HT1080 (cell line): ENCODE data around the gene FBH1. TPM values are rescaled to one million over a fixed set of nuclear protein-coding genes. Genes with fewer than 3 reads are reported as not detected.
A peak's percentile ranks its signal among the peaks of the same experiment; 100 is the strongest.

Experiments
- DNase-seq: peaks from one replicate; pipeline ENCODE4 v3.0.0-alpha.2; 2015; ENCODE audit warnings: low read depth
- total RNA-seq: library from RNA; depleted of rRNA; stranded (reverse); fragments of >200 nt; shearing (Covaris generic); gene quantifications from 2 replicates; pipeline ENCODE4 v1.2.3, GENCODE V29; 2014; rRNA removed

FBH1 gene
- total RNA-seq, 1 experiment from 2014 or later, result 77.0 TPM

DNA sequence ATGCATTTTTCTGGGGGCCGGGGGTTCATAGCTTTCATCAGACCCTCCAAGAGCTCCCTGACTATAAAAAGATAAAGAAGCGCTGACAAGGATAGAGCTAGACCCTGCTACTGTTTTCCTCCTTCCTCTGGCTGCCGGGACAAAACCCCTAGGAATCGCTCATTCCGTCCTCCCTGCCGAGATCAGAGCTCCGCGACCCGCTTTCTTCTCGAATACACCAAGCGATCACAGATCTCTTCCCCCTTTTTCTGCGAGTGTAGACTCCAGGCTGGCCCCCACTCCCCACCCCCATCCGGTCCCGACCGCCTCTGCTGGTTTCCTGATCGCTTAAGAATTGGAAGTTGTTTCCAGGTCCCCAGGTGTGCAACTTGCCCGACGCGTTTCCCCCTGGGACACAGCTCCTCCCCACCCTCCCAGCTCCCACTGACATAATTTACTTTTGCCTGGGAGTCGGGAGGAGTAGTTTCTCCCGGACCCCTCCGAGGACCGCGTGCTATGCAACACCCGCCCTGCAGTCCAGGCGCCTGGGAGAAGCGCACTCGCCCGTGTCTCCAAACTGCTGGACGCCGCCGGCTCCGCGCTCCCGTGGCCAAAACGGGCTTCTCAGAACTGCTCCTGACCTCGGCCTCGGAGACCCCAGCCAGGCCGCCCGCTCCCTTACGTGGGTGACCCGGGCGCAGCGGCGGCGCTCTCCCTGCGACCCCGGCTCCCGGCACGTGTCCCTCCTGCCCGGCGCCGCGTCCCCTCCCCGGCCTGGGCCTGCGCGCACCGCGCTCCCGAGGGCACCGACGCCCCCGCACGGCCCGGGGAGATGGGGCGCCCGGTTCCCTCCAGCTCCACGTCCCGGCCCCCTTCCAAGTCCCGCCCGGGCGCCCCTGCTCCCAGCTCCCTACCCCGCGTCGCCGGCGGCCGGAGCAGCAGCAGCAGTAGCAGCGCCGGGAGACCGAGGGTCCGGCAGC lies 86.7 kb downstream of the FBH1 start:
- DNase-seq, result peak; percentile 42

DNA sequence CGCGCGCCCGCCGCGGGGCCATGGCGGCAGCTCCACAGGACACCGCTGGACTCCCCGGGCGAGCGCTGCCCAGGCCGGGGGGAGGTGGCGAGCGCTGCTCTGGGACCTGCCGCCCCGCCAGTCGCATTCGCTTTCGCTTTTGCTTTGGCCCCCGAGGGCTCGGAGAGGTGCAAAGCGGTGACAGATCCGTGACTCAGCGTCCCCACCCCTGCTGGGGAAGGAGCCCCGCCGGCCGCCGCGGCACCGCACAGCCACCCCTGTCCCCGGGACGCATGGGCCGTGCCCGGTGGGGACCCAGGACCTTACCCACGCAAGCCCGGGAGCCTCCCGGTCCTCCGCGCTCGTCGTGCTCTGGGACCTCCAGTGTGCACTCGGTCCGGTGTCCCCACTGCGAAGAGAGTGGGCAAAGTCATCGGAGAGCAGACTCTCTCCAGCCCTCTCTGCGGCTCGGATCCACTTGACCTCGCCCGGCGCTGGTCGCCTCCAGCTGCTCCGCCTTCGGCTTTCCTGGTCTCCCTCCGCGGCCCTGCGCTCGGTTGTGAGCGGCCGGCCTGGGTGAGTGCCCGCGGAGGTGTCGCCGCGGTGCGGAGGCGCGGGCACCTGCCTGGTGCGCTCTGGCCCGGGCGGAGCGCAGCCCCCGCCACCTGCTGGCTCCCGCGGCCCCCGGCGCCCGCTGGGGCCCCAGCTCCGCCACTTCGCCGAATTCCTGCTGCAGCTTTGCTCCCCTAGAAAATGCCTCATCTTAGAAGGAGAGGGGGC lies 87.6 kb downstream of the FBH1 start, which contains the start of gene IL15RA:
TSS of gene IL15RA (minus strand) at position 73 of the 759 bp plus-strand sequence. CDS start at position 22, 51 bp downstream.
- DNase-seq, result peak; percentile 72

DNA sequence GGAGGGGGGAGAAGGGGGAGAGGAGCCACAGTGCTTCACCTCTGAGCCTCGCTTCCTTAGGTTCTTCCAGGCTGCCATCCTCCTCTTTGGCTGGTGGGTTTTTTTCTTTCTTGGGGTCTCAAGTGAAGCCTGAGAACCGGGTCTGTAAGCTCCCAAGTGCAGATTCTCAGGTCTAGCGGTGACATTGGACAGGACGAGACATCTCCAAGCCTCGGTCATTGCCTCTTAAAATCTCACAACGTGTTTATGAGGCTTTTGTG lies 88.1 kb downstream of the FBH1 start:
- DNase-seq, result no peak

DNA sequence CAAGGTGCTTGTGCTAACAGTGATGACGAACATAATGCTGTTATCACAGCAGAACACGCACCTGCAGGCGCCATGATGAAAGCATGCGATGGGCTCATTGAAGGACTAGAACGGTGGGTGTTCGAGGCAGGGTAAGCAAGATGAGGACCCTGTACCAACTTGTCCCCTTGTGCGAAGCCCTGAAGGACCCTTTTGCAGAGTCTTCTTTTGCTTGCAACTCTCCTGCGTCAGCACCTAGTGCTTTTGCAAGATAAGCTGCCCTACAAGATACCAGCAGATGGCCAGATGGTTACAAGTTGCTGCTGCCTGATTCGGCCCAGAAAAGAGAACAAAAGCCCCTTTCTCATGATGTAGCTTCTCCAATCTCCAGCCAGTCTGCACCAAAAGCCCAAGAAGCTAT lies 91.5 kb downstream of the FBH1 start:
- no peak for DNase-seq

DNA sequence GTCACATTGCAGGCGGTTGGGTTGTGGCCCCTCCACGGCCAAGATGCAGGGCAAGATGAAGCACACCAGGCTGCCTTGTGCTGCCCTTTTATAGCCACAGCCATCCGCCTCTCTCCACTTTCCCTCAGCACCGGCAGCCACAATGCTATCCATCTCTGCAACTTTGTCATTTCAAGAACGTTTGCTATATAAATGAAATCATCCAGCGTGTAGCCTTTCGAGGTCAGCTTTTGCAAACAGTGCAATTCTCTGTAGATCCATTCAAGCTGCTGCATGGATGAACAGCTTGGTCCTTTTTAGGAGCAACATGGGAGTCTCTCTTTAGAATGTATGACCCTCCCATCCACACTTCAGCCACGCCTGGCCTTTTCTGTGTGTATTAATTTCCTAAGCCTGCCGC lies 93.7 kb downstream of the FBH1 start:
- no peak for DNase-seq

DNA sequence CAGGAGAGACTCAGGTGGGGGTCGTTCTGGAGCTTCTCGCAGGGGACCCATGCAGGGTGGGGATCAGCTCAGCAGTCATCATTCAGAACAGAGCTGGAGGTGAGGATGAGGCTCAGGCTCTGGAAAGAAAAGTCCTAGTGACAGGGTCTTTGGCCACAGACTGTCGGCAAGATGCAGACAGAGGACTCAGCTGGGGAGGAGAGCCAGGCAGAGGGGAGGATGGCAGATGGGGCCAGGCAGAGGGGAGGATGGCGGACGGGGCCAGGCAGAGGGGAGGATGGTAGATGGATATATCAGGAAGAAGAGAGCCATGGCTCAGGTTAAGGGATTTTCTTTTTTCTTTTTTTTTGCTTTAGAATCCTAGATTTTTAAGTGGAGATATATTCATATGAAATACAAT lies 95.0 kb downstream of the FBH1 start:
- no peak for DNase-seq

Other genes starting within 250 kb of the FBH1 start
- gene ASB13, start 223.6 kb upstream of the FBH1 start, total RNA-seq, result 17.4 and 19.4 TPM in 2 replicates
- 72.6 and 74.4 TPM in 2 replicates for gene TASOR2, start 205.4 kb upstream of the FBH1 start, total RNA-seq
- 395 and 405 TPM in 2 replicates for gene GDI2, start 76.8 kb upstream of the FBH1 start, total RNA-seq
- 10.1 and 13.5 TPM in 2 replicates for gene ANKRD16, start 350 bp upstream of the FBH1 start, total RNA-seq
- gene IL15RA, start 87.3 kb downstream of the FBH1 start, total RNA-seq, result 14.3 and 22.9 TPM in 2 replicates
- not detected in 2 replicates for gene IL2RA, start 172.1 kb downstream of the FBH1 start, total RNA-seq
- gene RBM17, start 198.8 kb downstream of the FBH1 start, total RNA-seq, result 46.4 and 49.6 TPM in 2 replicates